COLO829 (cell line): ENCODE results near the gene PDGFC.

Experiments used
- DNase-seq: peaks from one replicate; pipeline ENCODE4 v3.0.0; 2012; ENCODE audit warnings: low spot score

The PDGFC gene

GRCh38 chr4:156971676-156972378 is at the start of gene PDGFC:
TSS of gene PDGFC (minus strand) at chr4:156971799. CDS start at chr4:156970903, 896 bp downstream.
- DNase-seq = no peak

GRCh38 chr4:157020882-157021281 is 49.3 kb upstream of the PDGFC start:
- DNase-seq = no peak

GRCh38 chr4:157018920-157019490 is 47.4 kb upstream of the PDGFC start:
- DNase-seq = no peak

- DNase-seq = peak; percentile 64
Observed at GRCh38 chr4:157014621-157015591, 43.3 kb upstream of the PDGFC start.

- DNase-seq = no peak
Observed at GRCh38 chr4:157013656-157014055, 42.1 kb upstream of the PDGFC start.

- DNase-seq = no peak
Observed at GRCh38 chr4:157012781-157013180, 41.2 kb upstream of the PDGFC start.

GRCh38 chr4:157012296-157012695 is 40.7 kb upstream of the PDGFC start:
- DNase-seq = no peak

GRCh38 chr4:157010630-157011029 is 39.0 kb upstream of the PDGFC start:
- DNase-seq = no peak

GRCh38 chr4:157005831-157006230 is 34.2 kb upstream of the PDGFC start:
- no peak for DNase-seq

GRCh38 chr4:157005193-157005592 is 33.6 kb upstream of the PDGFC start:
- no peak for DNase-seq

GRCh38 chr4:157004279-157005161 is 32.9 kb upstream of the PDGFC start:
- DNase-seq = no peak

- peak; percentile 95 for DNase-seq
Observed at GRCh38 chr4:156999175-156999517, 27.5 kb upstream of the PDGFC start.

- no peak for DNase-seq
Observed at GRCh38 chr4:156998500-156999174, 27.0 kb upstream of the PDGFC start.

- no peak for DNase-seq
Observed at GRCh38 chr4:156992943-156993342, 21.3 kb upstream of the PDGFC start.

GRCh38 chr4:156991161-156991560 is 19.6 kb upstream of the PDGFC start:
- DNase-seq = no peak

- DNase-seq = no peak
Observed at GRCh38 chr4:156983366-156983765, 11.8 kb upstream of the PDGFC start.

- no peak for DNase-seq
Observed at GRCh38 chr4:156981262-156981769, 9.7 kb upstream of the PDGFC start.

- DNase-seq = no peak
Observed at GRCh38 chr4:156977435-156978160, 6.0 kb upstream of the PDGFC start.

- DNase-seq = no peak
Observed at GRCh38 chr4:156976147-156976546, 4.5 kb upstream of the PDGFC start.

- no peak for DNase-seq
Observed at GRCh38 chr4:156975686-156976085, 4.1 kb upstream of the PDGFC start.
